Measurements from ENCODE around the gene SELPLG.

SELPLG gene

DNA sequence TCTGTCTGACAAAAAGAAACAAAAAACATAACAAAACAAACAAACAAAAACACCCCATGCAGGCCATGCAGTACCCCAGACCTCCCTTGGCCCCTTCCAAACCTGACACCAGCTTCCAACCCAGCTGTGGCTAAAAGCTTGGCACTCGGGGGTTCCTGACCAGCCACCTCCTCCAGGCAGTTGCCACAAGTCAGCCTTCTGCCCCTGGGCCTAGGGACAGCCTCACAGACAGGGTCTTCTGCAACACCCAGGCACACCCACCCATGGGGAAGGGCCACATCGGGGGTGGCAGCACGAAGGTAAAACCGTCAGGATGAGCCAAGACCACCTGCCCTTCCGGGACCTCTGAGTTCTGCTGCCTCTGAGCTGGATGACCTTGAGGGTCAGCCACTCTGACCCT is 25.1 kb downstream of the SELPLG start:
- H3K4me3 ChIP-seq (ENCODE audit: low read depth, low read length), result no peak overlapping the region
- no peak for DNase-seq (ENCODE audit: low read depth, low spot score)
- TF ChIP-seq CTCF (IDR thresholded peaks at IDR 0.05; ENCODE audit: low read depth, low read length), result no peak
- in situ Hi-C loops (cut with HindIII; ENCODE audit: low sequenced_read_pairs), result no loop called here

DNA sequence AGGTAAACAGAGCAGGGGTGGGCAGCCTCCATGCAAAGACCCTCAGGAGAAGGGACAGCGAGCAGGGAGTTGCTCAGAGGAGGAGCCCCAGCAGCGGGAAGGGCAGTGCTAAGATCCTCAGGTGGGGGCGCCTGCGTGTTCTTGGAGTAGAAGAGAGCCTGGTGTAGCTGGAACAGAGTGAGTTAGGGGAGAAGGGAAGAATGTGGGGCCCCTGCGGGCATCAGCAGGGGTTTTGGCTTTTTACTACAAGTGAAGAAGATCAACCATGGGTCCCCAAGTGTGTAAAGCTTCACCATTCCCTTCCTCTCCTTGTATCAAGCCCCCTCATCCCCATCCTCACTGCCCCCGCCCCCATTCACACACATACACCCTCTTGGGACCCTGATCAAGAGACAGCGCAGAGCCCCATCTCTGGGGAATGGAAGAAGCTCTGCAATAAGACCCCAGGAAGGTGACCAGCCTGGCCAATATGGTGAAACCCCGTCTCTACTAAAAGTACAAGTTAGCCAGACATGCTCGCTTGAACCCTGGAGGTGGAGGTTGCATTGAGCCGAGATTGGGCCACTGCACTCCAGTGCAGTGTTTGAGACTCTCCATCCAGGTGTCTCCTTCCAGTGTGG is 25.6 kb downstream of the SELPLG start:
- no peak for TF ChIP-seq CTCF (IDR thresholded peaks at IDR 0.05; ENCODE audit: low read depth, low read length)
- H3K4me3 ChIP-seq (ENCODE audit: low read depth, low read length), result no peak overlapping the region
- in situ Hi-C loops (cut with HindIII; ENCODE audit: low sequenced_read_pairs), result no loop called here
- DNase-seq (ENCODE audit: low read depth, low spot score), result no peak

GRCh38 chr12:108606492-108606891 is 27.2 kb downstream of the SELPLG start:
- TF ChIP-seq CTCF (IDR thresholded peaks at IDR 0.05; ENCODE audit: low read depth, low read length), result no peak
- DNase-seq (ENCODE audit: low read depth, low spot score), result no peak
- in situ Hi-C loops (cut with HindIII; ENCODE audit: low sequenced_read_pairs), result no loop called here
- no peak overlapping the region for H3K4me3 ChIP-seq (ENCODE audit: low read depth, low read length)

DNA sequence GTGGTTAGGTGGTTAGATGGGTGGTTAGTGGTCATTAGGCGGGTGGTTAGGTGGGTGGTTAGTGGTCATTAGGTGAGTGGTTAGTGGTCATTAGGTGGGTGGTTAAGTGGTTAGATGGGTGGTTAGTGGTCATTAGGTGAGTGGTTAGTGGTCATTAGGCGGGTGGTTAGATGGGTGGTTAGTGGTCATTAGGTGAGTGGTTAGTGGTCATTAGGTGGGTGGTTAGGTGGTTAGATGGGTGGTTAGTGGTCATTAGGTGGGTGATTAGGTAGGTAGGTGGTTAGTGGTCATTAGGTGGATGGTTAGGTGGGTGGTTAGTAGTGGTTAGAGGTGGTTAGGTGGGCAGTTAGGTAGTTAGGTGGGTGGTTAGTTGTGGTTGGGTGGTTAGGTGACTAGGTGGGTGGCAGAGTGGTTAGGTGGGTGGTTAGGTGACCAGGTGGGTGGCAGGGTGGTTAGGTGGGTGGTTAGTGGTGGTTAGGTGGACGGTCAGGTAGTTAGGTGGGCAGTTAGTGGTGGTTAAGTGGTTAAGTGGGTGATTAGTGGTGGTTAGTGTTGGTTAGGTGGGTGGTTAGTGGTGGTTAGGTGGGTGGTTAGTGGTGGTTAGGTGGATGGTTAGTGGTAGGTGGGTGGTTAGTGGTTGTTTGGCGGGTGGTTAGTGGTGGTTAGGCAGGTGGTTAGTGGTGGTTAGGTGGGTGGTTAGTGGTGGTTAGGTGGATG is 27.8 kb downstream of the SELPLG start:
- in situ Hi-C loops (cut with HindIII; ENCODE audit: low sequenced_read_pairs), result no loop called here
- TF ChIP-seq CTCF (IDR thresholded peaks at IDR 0.05; ENCODE audit: low read depth, low read length), result no peak
- DNase-seq (ENCODE audit: low read depth, low spot score), result no peak
- H3K4me3 ChIP-seq (ENCODE audit: low read depth, low read length), result no peak overlapping the region

- no peak for DNase-seq (ENCODE audit: low read depth, low spot score)
- in situ Hi-C loops (cut with HindIII; ENCODE audit: low sequenced_read_pairs), result no loop called here
- H3K4me3 ChIP-seq (ENCODE audit: low read depth, low read length), result no peak overlapping the region
- TF ChIP-seq CTCF (IDR thresholded peaks at IDR 0.05; ENCODE audit: low read depth, low read length), result no peak
Measured at GRCh38 chr12:108605000-108605689, 28.5 kb downstream of the SELPLG start.

DNA sequence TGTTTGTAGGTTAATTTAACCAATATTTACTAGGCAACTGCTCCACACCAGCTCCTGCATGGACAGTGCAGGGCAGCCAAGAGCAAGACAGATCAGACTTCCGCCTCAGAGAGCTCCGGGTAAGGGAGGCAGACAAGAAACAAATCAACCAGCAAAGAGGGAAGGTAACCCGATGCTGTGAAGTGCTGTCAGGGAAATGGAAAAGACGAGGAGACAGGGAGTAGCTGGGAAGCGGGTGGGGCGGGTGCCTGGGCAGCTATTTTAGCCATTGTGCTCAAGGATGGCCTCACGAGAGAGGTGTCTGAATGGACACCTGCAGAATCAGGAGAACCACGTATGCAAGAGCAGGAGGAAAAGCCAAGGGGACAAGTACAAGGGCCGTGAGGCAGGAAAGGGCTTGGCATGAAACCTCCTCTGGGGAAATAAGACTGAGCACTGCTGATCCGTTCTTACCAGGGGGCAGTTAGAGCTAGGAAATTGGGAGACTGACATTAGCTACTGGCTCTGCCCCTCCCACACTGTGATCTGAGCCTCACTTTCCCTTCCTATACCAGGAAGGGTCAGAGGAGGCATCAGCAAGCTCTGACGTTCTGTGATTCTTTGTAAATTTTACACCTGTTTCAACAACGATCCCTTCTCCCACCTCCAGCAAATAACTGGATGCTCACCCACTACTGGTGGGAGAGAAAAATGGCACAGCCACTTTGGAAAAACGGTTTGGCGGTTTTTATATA is 29.3 kb downstream of the SELPLG start:
- in situ Hi-C loops (cut with HindIII; ENCODE audit: low sequenced_read_pairs), result no loop called here
- no peak for DNase-seq (ENCODE audit: low read depth, low spot score)
- no peak for TF ChIP-seq CTCF (IDR thresholded peaks at IDR 0.05; ENCODE audit: low read depth, low read length)
- H3K4me3 ChIP-seq (ENCODE audit: low read depth, low read length), result no peak overlapping the region
